GM12865 (cell line): ENCODE results near the gene MCFD2.

Source experiments
- DNase-seq: peaks from one replicate; pipeline ENCODE4 v3.0.0; 2010; ENCODE audit warnings: low read depth
- H3K4me3 ChIP-seq: 2 replicates; pipeline ENCODE4 v1.5.1; 2011; ENCODE audit warnings: mild to moderate bottlenecking, low read depth, low read length, control low read depth
- CTCF ChIP-seq: IDR thresholded peaks from 2 replicates; pipeline ENCODE4 v1.5.1; 2011; ENCODE audit warnings: low read length, control low read depth, low read depth, inconsistent platforms; ENCODE audit not compliant: insufficient read depth; ENCODE audit errors: missing control alignments

Gene MCFD2

GRCh38 chr2:46865181-46865970, 50.2 kb downstream of the MCFD2 start:
- DNase-seq: no peak
- H3K4me3 ChIP-seq: no peak overlapping the region
- no peak for TF ChIP-seq CTCF

- no peak for TF ChIP-seq CTCF
- DNase-seq: no peak
- no peak overlapping the region for H3K4me3 ChIP-seq
These were observed 51.7 kb downstream of the MCFD2 start for GRCh38 chr2:46863882-46864281.

- no peak for TF ChIP-seq CTCF
- no peak for DNase-seq
- H3K4me3 ChIP-seq: no peak overlapping the region
These were observed 53.1 kb downstream of the MCFD2 start for GRCh38 chr2:46862514-46862913.

GRCh38 chr2:46861916-46862315, 53.7 kb downstream of the MCFD2 start:
- no peak for DNase-seq
- H3K4me3 ChIP-seq: no peak overlapping the region
- TF ChIP-seq CTCF: no peak

- no peak overlapping the region for H3K4me3 ChIP-seq
- no peak for DNase-seq
- TF ChIP-seq CTCF: no peak
These were observed 56.1 kb downstream of the MCFD2 start for GRCh38 chr2:46859482-46859881.

GRCh38 chr2:46858702-46859090, 56.9 kb downstream of the MCFD2 start:
- no peak overlapping the region for H3K4me3 ChIP-seq
- no peak for TF ChIP-seq CTCF
- DNase-seq: no peak
